Astrocyte of the cerebellum (primary cell): Measurements from ENCODE around the gene IGSF9B.

Source experiments
- DNase-seq: peaks from one replicate; pipeline ENCODE4 v3.0.0-alpha.2; 2011; ENCODE audit warnings: low read depth
- H3K4me3 ChIP-seq: 2 replicates; pipeline ENCODE4 v1.5.1; 2011; ENCODE audit warnings: mild to moderate bottlenecking, low read depth, low read length, moderate library complexity
- in situ Hi-C: cut with HindIII; loops from 2 replicates; pipeline ENCODE4 v1.10.0; 2017; ENCODE audit warnings: low sequenced_read_pairs
- TF ChIP-seq, protein P1 (sequence below): IDR thresholded peaks from 2 replicates; pipeline ENCODE4 v1.5.1; 2012; ENCODE audit warnings: low read length, low read depth, moderate library complexity, mild to moderate bottlenecking; ENCODE audit errors: missing control alignments

Gene IGSF9B

DNA sequence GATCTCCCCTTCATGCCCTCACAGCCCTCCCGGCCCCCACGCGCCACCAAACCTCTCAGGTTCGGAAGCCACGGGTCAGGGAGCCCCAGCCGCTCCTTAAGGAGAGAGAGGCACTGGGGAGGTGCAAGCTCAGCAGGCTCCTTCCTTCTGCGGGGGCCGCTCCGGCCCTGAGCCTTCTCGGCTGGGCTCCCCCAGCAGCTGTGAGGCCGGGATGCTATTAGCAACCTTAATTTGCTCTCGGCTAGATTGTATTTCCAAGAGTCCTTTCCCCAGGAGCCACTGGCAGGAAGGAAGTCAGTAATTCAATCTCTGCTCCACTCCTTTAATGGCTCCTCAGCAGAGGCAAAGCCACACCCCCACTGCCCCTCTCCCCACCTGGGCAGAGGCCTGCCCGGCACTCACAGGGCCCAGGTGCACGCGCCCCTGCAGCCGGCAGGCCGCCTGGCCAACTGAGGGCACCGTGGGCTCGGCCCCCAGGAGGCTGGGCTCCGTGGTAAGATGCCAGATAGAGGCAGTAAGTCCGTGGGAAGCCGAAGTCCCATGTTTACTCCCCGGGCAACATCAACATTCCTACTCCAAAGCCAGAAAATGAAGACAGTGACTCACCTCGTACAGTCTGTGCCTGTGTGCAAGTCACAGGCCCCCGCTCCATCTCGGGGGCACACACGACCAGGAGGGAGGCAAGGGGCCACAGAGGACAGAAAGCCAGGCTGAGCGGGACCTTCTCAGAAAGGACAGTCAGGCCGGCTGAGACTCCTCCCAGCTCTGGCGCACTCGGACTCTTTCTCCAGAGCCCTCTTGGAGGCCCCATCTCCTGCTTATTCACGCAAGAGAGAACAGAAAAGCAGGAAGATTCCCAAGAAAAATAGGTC lies 5.2 kb downstream of the IGSF9B start:
- H3K4me3 ChIP-seq, result peak overlapping the region; percentile 22
- in situ Hi-C loops, result no loop called here
- DNase-seq, result no peak
- TF ChIP-seq, protein P1, sequence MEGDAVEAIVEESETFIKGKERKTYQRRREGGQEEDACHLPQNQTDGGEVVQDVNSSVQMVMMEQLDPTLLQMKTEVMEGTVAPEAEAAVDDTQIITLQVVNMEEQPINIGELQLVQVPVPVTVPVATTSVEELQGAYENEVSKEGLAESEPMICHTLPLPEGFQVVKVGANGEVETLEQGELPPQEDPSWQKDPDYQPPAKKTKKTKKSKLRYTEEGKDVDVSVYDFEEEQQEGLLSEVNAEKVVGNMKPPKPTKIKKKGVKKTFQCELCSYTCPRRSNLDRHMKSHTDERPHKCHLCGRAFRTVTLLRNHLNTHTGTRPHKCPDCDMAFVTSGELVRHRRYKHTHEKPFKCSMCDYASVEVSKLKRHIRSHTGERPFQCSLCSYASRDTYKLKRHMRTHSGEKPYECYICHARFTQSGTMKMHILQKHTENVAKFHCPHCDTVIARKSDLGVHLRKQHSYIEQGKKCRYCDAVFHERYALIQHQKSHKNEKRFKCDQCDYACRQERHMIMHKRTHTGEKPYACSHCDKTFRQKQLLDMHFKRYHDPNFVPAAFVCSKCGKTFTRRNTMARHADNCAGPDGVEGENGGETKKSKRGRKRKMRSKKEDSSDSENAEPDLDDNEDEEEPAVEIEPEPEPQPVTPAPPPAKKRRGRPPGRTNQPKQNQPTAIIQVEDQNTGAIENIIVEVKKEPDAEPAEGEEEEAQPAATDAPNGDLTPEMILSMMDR, result no peak

DNA sequence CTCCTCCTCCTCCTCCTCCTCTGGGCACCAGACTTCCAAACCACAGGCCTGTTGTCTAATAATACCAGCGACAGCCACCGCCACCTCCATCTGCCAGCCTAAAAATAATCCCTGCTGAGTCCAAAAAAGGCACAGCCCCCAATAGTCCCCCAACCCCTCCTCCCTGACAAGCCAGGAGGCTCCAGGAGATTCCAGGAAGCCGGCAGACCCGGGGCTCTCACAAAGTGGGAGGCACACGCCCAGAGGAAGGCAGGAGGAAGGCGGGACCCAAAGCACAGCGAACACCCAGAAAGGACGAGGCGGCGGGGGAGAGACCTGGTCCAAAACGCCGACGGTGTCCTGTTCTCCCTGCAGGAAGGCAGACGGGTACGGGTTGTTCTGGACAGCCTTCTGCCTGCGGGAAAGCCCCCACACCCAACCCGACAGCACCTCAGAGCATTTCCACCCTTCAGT lies 5.9 kb downstream of the IGSF9B start:
- peak overlapping the region; percentile 22 for H3K4me3 ChIP-seq
- TF ChIP-seq, protein P1, result no peak
- DNase-seq, result no peak
- in situ Hi-C loops, result no loop called here

DNA sequence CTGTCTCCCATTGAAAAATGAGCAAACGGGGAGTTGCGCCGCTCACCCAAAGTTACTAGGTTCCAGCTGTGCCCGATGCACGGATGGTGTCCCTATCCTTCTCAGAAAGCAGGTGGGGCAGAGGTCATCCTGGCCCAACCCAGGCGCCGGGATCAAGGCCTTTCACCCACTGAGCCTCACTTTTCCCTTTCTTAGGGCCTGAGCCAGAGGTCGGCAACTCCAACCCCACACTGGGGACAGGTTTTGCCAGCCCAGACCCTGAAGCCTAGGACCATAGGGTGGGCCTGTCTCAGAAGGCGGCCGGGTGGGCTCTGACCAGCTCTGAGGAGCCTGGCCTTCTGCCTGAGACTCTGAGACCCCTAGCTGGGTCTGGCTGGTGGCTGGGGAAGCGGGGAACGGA lies 6.3 kb downstream of the IGSF9B start:
- in situ Hi-C loops, result no loop called here

DNA sequence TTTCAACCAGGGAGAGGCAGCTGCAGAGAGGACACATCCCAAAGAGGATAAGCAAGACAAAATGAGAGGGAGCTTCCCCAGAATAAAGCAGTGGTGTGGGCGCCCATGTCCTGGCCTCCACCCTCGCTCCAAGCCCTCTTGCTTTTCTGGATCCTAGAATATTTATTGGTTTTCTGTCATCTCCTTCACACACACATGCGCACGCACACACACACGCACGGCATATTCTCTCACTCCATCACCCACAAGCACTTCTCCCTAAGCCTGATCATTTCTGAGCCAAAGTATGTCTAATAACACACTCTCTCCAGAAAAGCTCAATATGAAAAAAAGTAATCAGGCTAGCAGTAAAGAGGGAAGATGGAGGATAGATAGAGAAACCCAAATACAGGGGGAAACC lies 7.6 kb downstream of the IGSF9B start:
- H3K4me3 ChIP-seq, result no peak overlapping the region
- in situ Hi-C loops, result no loop called here
- DNase-seq, result no peak
- TF ChIP-seq, protein P1, result no peak

More for the DNA sequence above, 6.3 kb downstream of the IGSF9B start:
- TF ChIP-seq, protein P1, result no peak
- no peak overlapping the region for H3K4me3 ChIP-seq
- no peak for DNase-seq

DNA sequence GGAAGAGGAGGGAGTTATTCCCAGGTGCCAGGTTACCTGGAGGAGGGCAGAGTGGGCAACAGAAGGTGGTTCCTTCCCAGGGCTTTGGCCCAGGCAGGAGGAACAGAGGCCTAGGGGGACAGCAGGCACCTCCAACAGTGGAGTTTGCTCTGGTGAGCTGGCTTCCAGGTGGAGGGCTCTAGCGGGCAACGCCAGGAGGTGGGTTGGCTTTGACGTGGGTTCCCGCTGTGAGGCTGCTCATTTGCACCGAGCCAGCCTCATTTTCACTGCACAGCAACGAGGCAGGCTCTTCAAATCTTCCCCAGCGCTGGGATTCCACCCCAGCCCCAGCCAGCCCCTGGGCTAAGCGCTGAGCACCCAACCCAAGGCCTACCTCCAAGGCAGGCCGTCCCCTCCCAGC lies 8.1 kb downstream of the IGSF9B start:
- no peak overlapping the region for H3K4me3 ChIP-seq
- TF ChIP-seq, protein P1, result no peak
- DNase-seq, result no peak
- in situ Hi-C loops, result no loop called here

DNA sequence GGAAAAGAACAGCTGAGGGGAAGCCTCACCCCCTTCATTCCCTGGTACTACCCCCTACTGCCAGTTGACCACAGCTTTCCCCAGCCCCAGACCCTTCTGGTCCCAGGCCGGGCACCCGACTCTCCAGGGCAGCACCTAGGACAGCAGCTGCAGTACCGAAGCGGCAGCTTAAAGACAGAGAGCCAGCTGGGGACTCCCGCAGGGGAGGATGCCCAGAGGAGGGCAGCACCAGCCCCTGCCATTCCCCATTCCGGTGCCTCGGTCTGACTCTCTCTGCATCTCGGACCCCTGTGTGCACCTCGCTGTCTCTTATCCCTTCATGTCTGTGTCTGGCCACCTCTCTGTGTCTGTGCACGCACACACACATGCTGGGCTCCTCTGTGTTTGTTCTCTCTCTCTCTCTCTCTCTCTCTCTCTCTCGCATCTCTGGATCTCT lies 9.4 kb downstream of the IGSF9B start:
- in situ Hi-C loops, result no loop called here
- H3K4me3 ChIP-seq, result no peak overlapping the region
- no peak for DNase-seq
- TF ChIP-seq, protein P1, result peak; percentile 47
